Testis (tissue), 2 donors: ENCODE data around the gene GARIN3.

Source experiments
- POLR2A ChIP-seq: fragments of 450-650 bp; IDR thresholded peaks from one replicate; pipeline ENCODE4 v1.6.1; 2017; ENCODE audit warnings: antibody characterized with exemption, mild to moderate bottlenecking, moderate library complexity
- TF ChIP-seq, protein P1 (sequence below), 3 experiments: fragments of 450-650 bp in 2 of 3; fragments of 200-600 bp in 1 of 3; sonication (generic) in 1 of 3; IDR thresholded peaks; one replicate each; pipeline ENCODE4 v1.5.1; 2016 to 2019; ENCODE audit warnings: antibody characterized with exemption in 3 of 3, mild to moderate bottlenecking in 2 of 3, moderate library complexity in 1 of 3

DNA sequence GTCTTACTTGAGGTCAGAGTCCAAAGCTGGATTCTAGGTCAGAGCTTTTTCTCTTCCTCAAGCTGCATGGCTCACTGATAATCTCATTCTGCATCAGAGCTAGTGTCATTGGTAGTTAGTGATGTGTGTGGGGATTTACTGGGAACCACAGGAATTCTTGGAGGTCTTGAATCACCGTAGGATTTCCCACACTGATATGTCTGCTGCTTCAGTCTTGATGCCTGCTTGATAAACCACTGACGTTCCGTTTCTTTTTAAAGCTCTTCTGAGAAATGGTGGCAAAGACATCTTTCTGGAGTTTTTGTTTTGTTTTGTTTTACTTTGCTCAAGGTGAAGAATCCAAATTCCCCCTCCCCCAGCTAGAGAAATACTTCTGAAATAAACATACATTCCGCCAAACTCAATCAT is 1.2 kb upstream of the GARIN3 start:
- no peak for TF ChIP-seq POLR2A
- TF ChIP-seq, protein P1, sequence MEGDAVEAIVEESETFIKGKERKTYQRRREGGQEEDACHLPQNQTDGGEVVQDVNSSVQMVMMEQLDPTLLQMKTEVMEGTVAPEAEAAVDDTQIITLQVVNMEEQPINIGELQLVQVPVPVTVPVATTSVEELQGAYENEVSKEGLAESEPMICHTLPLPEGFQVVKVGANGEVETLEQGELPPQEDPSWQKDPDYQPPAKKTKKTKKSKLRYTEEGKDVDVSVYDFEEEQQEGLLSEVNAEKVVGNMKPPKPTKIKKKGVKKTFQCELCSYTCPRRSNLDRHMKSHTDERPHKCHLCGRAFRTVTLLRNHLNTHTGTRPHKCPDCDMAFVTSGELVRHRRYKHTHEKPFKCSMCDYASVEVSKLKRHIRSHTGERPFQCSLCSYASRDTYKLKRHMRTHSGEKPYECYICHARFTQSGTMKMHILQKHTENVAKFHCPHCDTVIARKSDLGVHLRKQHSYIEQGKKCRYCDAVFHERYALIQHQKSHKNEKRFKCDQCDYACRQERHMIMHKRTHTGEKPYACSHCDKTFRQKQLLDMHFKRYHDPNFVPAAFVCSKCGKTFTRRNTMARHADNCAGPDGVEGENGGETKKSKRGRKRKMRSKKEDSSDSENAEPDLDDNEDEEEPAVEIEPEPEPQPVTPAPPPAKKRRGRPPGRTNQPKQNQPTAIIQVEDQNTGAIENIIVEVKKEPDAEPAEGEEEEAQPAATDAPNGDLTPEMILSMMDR (IDR thresholded peaks at IDR 0.05) = no peak
